Activated CD4-positive, CD25-positive, alpha-beta regulatory T cell treated with anti-CD3 and anti-CD28 coated beads, Interleukin-2, amount 50 U/mL, for 24 hours (primary cell): ENCODE results near the gene PFDN4.
"Not testable (repeated sequence)": the region's sequence is repeated elsewhere in the genome, so short reads cannot be mapped to it uniquely, and the experiment has no call there.

Source experiments
- ATAC-seq, 2 donors: fragments of 150-1000 bp; cut with Tn5 transposase; one replicate each; pipeline ENCODE4 v1.10.0; 2021; ENCODE audit warnings: mild to moderate bottlenecking in 1 of 2, moderate library complexity in 1 of 2

The PFDN4 gene

DNA sequence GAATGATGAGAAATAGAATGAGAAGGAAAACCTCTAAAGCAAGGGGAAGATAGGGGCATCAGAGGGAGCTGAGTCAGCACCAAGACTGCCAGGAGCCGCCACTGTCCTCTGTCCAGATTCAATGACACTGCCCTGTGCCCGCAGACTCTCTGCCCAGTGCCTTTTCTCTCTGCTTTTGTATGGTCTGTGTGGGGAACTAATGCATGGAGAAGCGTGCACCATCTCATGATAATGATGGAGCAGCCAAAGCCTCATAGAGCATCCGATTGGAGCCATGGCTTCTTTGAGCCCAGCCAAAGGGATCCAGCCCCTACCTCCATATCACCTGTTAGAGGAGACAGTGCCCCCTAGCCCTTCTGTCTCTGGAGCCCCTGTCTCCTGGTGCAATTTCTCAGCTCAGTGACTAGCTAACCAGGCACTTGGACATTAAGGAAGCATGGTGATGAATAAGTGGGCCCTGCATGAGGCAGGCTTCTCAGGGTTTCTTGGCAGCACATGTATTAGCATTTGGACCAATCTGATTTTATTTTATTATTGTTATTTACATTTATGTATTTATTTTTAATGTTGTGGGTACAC lies 6.5 kb upstream of the PFDN4 start:
- ATAC-seq = no peak

DNA sequence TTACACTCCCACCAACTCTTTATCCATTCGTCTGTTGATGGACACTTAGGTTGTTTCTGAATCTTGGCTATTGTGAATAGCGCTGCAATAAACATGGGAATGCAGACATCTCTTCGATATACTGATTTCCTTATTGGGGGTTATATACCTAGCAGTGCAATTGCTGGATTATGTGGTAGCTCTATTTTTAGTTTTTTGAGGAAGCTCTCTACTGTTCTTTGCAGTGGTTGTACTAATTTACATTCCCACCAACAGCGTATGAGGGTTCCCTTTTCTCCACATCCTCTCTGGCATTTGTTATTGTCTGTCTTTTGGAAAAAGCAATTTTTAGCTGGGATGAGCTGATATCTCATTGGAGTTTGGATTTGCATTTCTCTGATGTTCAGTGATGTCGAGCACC lies 4.6 kb upstream of the PFDN4 start:
- ATAC-seq = no peak

DNA sequence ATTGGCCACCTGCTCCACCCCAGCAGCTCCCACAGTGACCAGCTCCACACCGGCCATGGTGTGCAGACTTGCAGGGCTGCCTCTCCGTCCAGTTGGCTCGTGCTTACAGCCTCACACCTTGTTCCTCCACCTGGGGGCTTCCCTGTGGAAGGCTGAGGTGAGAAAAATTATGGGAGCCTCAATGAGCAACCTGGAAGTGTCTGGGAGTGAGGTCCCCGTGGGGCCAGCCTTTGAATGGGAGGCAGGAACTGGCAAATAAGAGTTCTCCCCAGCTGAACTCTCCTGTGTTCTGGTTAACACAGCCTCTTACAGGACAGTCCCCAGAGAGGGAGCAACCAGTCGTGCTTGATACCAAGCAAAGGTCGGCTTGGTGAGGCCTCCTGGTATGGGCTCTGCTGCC lies 3.8 kb upstream of the PFDN4 start:
- no peak for ATAC-seq

DNA sequence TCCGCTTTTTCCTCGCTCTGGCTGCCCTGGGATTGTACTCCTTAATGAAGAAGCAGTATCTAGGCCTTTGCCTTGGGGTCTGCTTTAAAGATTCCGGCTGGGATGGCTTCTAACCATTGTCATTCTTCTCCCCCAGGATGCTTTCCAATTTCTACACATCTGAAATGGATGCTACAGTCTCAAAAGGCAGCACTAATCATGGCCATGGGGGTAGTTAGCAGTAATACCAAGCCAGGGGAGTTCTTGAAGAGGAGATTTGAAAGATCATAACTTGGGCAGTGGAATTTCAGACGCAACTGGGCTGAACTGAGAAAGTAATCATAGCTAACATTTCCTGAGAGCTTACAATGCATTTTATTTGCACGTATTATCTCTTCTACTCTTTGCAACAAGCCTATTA lies 3.4 kb upstream of the PFDN4 start:
- no peak for ATAC-seq

DNA sequence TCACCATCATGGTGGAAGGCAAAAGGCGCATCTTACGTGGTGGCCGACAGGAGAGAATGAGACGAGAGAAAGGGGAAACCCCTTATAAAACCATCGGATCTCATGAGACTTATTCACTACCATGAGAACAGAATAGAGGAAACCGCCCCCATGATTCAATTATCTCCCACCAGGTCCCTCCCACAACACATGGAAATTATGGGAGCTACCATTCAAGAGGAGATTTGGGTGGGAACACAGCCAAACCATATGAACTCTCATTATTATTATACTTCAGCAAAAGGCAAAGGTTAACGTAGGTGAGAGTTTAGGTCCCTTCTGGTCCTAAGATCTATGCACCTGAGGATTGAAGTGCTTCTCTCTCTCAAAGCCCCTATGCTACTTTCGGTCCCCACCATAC lies 2.4 kb upstream of the PFDN4 start:
- ATAC-seq = no peak

DNA sequence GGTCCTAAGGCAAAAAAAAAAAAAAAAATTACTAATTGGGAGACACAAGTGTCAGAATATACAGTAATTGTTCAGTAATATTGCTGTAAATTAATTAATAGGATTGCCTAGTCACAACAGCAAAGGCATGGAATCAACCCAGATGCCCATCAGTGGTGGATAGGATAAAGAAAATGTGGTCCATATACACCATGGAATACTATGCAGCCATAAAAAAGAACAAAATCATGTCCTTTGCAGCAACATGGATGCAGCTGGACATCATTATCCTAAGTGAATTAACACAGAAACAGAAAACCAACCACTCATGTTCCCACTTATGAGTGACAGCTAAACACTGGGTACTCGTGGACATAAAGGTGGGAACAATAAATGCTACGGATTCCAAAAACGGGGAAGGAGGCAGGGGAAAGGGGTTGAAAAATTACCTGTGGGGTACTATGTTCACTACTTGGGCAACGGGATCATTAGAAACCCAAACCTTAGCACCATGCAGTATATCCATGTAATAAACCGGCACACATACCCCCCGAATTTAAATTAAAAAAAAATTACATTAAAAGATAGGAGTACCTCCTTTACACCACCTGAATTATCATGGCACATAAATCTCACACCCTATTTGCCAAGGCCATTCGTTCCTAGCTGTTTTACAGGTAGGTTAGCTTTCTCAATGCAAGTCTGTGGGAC lies 689 bp upstream of the PFDN4 start:
- no peak for ATAC-seq

DNA sequence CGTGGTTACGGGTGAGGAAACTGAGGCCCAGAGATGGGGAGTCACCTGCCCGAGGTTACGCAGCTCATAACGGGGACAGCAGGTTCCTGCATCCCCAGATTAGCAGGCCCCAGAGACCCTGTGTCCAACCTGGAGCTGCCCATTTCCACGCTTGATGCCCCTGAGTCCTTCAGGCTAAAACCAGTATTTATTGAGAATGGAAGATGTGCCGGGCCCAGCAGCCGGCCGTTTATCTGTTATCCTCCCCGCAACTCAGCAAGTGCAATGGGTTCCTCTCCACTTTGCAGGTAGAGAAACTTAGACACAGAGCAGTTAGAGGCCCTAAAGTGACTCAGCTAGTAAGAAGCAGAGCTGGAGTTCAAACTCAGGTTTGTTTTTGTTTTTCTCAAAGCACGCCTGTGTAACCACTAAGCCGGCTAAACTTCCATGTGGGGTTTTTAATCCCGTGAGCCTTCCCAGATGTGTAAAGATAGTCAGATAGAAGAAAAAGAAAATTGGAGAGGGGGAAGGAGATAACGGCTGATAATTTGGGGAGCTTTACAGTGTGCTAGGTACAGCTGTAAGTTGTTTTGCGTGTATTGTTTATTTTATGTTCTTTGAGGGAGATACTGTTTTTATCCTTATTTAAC lies 775 bp downstream of the PFDN4 start:
- ATAC-seq = peak; percentile 24 to 36

DNA sequence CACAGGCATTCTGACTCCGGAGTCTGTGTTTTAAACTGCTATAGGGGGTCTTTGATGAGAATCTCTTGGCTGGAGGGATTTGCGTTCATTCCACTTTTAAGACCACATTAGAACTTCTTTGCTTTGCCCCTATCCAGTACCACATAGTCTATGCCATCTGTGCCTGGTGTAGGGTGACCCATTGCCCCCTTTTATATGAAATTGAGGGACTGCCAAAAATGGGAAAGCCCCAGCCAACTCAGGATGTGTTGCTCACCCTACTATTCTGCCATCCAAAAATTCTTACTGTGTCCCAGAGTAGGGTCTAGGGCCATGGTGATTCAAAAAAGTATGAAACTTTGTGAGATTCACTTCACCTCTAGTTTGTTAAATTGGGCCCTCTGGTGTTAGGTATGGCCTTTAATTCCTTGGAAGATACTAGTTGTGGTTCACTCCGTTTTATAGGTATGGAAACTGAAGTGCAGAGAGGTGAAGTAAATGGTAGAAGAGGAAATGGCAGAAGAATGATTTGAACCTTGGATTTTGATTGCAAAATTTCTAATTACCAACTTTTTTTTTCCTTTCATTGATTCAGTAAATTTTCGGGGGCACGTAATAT lies 1.4 kb downstream of the PFDN4 start:
- no peak for ATAC-seq

DNA sequence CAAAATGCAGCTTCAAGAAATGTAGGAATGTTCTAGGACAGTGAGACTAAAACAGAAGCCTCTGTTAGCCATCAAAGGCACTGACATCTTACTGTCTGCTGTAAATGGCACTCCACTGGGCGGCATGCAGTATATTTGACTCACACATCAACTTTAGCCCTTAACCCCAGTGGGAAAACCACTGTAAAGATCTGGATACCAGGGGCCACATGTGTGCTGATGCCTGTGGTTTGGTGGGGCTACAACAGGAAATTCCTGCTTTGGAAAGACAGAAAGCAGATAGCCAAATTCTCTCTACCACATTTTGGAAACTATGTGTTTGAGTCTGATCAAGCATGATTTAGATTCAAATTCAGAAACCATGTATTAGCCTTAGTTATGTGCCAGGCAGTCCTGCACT lies 4.3 kb downstream of the PFDN4 start:
- no peak for ATAC-seq

DNA sequence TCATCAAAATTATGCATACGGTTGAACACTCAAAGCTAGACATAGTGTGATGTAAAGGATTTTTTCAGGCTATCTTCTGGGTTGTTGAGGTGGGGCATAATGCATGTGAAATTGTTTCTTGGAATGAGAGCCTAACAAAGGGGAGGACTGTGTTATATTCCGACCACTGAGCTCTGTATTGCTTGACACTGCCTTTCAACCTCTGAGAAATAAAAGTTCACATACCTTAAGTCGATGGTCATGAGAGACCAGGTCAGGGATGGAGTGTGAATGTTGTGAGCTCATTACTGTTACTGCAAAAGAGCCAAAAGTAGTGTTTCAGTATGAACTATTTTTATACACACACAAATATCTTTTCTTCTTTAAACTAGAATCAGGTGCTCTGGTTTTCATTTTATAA lies 5.0 kb downstream of the PFDN4 start:
- ATAC-seq = no peak

DNA sequence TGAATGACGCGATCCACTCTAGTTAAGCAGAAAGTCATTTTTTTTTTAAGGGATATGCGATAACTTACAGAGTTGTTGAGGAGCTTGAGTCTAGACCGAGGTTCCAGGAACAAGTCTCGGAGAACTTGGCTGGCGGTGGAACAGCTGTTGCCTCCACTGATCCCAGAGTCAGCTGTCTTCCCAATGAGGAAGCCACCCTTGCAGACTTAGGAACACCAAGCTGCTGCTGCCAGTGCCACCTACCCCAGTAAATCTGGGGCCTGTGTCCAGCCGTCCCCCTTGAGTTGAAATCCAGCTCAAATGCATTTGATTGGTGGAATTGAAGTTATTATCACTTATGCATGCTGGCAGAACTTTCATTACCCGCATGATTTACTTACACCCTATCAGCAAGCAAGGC lies 6.7 kb downstream of the PFDN4 start:
- ATAC-seq = no peak

DNA sequence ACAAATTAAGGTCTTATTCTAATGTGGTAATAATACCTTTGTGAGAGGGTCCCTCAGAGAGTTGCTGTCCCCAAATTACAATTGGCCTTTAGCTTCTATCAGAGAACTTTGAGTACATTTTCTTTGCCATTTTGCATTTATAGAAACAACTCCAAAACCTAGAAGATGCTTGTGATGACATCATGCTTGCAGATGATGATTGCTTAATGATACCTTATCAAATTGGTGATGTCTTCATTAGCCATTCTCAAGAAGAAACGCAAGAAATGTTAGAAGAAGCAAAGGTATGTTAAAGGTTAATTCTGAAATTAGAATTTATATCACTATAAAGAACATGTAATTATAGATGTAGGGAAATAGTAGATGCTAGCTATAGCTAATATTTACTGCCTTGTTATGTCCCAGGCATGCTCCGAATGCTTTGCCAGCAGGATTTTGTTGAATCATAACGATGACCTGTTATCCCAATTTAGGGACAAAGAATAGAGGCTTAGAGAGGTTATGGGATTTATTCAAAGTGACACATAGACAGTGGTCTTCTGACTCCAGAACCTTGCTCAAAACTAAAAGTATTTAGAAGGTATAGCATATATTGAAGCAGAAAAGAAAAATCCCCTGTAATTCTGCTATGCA lies 7.4 kb downstream of the PFDN4 start:
- ATAC-seq = no peak

DNA sequence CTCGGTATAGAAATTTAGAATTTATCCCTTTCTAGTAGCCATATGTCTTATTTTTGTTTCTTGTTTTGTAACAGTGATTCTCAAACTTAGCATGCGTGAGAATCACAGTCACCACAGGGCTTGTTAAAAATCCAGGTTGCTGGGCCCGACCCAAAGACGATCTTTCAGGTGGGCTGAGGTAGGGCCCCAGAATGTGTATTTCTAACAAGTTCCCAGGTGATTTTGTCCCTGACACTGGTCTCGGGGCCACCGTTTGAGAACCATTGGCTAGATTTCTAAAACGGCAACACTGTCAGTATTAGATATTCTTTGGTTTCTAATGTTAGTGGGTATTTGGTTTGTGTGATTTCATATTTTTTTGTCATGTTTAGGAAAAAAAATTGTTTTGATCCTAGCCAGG lies 9.9 kb downstream of the PFDN4 start:
- no peak for ATAC-seq

DNA sequence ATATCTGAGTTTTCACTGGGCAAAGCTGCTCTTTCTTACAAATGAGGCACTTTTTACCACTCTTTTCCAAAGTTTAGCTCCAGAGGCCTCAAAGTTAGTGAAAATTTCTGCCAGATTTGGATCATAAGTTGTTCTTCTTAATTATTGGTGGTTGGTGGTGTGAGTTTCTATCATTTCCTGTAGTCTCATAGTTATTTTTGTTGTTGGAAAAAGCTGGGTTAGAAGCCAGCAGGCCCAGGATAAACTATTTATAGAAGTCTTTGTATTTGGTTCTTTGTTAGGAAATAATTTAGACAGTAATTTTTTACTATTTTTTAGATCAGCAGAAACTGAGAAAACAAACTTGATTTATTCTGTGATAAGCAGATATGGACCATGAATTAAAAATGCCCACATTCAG lies 10.6 kb downstream of the PFDN4 start:
- ATAC-seq = no peak

DNA sequence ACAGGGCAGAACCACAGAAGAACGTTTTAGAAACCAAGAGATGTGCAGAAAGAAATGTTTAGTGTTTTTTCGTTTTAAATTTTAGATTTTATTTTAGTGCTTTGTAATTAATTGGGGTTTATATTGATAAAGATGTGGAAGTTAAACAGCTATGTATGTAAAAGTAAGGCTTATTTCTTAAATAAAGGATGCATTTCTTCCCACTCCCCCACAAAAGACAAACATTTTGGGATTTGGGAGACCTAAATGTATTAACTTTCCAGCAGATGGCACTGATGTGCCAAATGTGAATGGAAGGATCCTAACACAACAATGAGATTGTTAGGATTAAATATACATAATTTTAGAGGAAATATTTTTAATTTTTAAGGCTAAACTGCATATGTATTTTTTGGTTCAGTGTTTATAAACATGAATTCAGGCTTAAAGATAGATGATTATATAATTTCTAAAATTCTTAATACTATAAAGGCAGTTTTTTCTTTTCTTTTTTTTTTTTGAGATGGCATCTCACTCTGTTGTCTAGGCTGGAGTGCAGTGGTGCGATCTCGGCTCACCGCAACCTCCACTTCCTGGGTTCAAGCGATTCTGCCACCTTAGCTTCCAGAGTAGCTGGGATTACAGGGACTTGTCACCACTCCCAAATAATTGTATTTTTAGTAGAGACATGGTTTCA lies 12.0 kb downstream of the PFDN4 start:
- no peak for ATAC-seq

DNA sequence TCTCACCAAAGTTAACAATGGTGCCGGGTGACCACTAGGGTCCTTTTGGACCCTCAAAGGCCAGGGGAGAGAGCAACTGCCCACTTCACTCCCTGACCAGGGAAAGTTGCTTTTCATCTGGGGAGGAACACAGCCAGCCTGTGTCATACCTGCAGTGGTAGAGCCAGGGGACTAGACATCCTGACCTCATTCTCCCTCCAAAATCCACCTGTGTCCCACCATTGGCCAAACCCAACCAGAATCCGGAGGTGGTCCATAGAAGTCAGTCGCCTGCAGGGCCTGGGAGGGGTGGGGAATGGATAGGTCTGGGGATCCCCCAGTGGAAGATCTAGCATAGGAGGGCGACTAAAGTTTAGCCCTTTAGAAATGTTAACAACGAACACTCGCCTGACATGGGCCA lies 12.8 kb downstream of the PFDN4 start:
- ATAC-seq = no peak

DNA sequence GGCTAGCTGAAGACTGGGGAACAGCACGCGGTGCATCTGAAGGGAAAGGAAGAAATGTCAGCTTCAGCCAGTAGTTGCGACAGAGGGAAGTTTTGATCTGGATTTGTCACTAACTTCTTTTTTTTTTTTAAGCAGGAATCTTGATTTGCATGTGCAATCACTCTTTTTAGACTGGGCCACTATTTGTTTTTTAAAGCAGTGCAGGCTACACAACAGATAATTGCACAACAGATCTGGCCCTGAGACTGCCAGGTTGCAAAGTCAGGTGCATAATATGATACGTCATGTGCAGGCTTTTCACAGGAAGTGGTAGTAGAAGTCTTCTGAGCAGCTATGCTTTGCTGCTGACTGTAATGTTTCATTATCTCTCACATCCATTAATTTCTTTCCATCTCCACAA lies 13.5 kb downstream of the PFDN4 start:
- ATAC-seq = peak; percentile 81 to 88

DNA sequence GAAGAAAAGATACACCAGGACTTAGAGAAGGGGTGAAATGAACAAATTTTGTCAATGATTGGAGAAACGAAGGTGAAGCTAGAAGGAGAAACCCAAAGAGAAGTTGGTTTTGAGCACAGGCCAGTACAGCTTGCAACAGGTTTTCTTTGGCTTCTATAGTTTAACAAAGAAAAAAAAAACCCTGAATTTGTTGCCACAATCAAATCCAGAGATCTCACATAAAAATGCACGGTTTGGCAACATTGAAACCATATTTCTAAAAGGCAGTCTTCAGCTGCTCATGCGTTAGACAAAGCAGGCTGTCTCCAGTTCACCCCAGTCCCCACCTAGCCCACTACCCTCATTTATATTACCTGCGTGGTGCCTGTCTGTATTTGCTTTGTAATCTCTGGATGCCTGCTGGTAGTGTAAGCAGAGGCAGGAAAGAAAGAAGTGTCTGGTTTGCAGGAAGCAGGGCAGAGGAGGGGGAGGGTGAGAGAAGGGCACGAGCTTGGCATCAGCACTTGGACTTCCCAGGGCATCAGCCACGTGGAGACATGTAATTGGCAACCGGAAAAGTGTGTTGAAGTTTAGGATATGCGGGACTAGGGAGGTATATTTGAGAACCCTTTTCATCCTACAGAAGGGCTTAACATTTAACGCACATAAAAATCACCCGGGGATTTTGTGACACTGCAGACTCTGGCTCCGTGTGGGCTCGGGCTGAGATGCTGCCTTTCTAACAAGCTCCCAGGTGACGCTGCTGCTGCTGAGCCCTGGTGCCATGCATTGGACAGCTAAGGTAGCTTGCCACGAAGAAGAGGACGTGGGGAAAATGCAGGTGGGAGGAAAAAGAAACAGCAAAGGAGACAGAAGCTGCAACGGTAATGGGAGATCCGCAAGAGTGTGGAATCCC lies 14.4 kb downstream of the PFDN4 start:
- no peak for ATAC-seq

DNA sequence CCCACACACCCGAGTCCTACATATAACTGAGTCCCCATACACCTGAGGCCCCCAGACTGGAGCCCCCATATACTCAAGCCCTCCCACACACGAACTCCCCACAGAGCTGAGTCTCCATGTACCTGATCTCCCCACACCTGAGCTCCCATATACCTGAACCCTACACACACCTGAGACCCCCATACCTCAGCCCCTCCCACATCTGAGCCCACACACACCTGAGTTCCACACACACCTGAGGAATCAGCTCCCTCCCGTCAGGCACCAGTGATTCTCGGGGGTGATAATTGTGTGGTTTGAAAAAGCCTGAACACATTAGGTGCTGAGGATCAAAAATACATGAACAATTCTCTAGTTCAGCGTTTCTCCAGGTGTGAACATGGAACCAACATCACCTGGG lies 15.4 kb downstream of the PFDN4 start:
- no peak for ATAC-seq

DNA sequence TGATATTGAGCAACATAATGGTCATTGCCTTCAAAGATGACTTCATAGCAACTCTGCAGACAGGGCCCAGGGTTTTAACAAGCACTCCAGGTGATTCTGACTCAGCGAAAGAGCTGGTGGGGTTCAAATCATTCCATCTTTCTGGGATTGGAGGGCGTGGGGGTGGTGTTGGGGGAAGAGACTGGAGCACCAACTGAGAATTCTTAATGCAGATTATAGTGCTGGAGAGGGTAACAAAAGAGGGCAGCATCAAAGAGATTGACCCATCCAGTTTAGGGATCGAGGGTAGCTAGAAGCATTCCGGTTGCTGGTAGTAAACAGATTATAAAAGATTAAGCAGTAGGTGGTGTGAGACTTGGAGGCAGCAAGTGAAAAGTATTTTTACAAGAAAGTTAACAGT lies 15.9 kb downstream of the PFDN4 start:
- ATAC-seq = no peak

DNA sequence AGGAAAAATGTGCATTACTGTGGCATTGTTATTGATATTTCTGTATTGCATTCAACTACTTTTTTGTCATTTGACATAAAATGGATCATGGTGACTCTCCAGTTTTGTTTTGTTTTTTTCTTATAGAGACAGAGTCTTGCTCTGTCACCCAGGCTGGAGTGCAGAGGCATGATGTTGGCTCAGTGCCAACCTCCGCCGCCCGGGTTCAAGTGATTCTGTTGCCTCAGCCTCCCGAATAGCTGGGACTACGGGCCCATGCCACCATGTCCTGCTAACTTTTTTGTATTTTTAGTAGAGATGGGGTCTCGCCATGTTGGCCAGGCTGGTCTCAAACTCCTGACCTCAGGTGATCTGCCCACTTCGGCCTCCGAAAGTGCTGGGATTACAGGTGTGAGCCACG lies 16.8 kb downstream of the PFDN4 start:
- not testable (repeated sequence) for ATAC-seq

DNA sequence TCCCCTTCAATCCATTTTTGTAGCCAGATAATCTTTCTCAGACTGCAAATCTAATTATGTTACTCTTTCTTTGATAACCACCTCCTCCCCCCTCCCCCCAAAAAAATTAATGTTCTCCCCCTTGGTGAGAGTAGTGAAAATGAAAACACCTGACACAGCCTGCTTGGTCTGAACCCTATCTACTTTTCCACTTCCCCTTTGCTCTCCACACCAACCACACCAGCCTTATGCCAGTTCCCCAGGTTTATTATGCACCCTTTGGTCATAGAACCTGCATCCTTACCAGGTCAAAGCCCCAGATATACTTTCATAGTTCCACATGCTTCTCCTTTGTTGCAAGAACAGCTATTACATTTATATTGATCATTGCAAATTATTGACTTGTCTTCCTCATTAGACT lies 19.4 kb downstream of the PFDN4 start:
- no peak for ATAC-seq
